Cardiac septum (tissue), 1 donor: Measurements from ENCODE around the gene OR10V1. TPM values are rescaled to one million over a fixed set of nuclear protein-coding genes. Genes with fewer than 3 reads are reported as not detected.
"Not testable (repeated sequence)": the region's sequence is repeated elsewhere in the genome, so short reads cannot be mapped to it uniquely, and the experiment has no call there.

Experiments used
- DNase-seq: peaks from one replicate; pipeline ENCODE4 v3.0.0-alpha.2; 2020; ENCODE audit warnings: low spot score
- intact Hi-C: fragments of 100-400 bp; cut with DNase I; formaldehyde crosslinking; loops from one replicate; pipeline ENCODE4 v1.14.0; 2022
- total RNA-seq: library from RNA; stranded (reverse); fragmentation: NEBNext Ultra II Directional; extraction: Animal tissue kit (Norgen Biotek cat#: 25700); gene quantifications from one replicate; pipeline ENCODE4 v1.2.1, GENCODE V29; 2021
- donor health status: DM: no; HTN: no; CAD: no.

The OR10V1 gene
- total RNA-seq, 1 donor from 2014 or later = not detected

DNA sequence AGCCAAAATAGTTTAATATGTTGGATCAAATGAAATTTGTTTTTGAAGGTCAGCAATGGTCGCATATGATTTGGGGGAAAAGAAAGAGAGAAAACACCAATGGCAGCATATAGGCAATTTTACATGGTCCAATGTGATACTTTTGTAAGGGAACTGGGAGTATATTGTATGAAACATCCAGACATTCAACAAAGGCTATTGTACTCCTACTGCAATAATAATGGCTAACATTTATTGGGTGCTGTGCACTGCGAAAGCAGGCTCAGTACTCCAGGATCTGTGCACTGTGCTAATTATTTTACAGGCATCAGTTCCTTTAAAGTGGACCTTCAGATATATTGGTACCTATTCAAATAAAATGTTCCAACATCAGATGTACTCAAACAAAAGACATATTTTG is 5.9 kb upstream of the OR10V1 start:
- intact Hi-C loops = no loop called here
- DNase-seq = no peak

DNA sequence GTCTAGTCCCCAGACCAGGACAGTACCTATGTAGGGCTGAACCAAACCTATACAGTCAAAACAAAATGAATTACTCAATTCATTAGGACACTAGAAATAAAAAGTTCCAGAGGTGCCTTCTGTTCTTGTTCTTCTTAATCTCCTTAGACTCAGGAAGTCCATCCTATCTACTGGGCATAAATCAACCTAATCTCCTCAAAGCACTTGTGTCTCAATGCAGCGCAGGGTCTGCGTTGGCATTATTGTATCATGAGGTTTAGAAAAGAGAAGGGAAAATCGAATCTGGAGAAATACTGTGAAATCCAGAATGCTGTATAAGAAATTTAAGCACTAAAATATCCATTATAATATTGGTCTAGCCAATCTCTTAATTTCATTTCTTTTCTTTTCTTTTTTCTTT is 2.4 kb upstream of the OR10V1 start:
- intact Hi-C loops = no loop called here
- no peak for DNase-seq

DNA sequence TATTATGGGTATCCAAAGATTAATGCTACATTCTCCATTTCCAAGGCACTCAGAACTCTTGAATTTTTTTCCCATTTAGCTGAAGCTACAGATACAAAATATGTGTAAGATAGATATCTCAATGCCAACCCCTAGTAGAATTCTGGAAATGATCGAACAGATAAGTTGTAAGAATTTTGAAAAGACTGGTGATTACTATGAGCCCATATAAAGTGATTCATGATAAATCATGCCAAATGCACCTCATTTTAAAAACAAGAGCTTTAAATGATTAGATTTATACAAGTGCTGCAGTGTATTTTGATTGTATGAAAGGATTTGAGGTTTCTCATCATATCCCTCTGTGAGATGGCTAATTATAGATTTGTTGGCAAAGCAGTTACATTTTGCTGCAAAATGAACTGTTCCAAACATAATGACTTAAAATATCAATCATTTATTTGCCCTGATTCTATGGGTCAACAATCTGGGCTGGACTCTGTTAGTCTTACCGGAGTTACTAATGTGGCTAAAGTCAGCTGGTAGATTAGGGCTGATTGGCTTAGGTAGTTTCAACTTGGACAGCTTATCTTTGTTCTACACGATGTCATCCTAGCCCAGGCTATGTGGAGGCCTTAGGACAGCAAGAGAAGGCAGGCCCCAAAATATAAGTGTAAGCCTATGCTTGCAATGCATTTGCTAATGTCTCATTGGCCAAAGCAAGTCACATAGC is 3.4 kb downstream of the OR10V1 start:
- DNase-seq = no peak
- intact Hi-C loops = no loop called here

GRCh38 chr11:59708537-59708936 is 5.1 kb downstream of the OR10V1 start:
- intact Hi-C loops = no loop called here
- DNase-seq = no peak

DNA sequence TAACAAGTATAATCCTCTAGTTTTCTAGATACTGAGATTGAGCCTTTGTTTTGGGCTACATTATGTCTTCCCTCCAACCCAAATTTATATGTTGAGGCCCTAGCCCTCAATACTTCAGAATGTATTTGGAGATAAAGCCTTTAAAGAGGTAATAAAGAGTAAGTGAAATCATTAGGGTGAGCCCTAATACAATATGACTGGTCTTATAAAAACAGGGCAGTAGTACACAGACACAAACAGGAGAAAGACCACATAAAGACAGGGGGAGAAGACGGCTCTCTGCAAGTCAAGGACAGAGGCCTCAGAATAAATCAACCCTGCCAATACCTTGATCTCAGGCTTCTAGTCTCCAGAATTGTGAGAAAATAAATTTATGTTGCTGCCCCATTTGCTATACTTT is 6.3 kb downstream of the OR10V1 start:
- intact Hi-C loops = no loop called here
- DNase-seq = no peak

DNA sequence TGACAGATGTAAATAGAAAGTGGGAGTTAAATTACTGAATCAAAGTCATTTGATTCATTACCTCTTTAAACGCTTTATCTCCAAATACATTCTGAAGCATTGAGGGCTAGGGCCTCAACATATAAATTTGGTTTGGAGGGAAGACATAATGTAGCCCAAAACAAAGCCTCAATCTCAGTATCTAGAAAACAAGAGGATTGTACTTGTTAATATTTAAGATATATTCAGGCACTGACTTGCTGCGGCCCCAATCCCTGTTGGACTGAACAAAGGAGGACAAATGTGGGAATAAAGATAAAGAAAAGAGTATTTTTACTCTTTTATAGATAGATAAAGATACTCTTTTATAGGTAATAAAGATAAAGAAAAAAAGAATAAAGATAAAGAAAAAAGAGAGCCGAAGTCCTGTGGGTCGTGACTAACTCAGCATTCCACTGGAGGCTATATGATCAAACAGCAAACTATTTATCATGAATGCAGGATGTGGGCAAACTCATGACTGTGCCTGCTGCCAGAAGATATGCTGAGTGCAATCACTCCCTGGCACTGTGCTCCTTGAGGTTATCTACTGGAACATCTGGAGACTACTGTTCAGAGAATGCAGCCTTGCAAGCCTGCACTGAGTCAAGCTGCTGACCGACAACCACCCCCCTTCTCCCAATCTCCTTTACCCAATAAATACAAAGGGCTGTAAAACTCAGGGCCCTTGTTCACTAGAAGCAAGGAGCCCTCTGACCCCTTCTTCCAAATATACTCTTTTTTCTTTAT is 6.9 kb downstream of the OR10V1 start:
- intact Hi-C loops = no loop called here
- DNase-seq = no peak

GRCh38 chr11:59705294-59705693 is 8.4 kb downstream of the OR10V1 start:
- intact Hi-C loops = no loop called here
- DNase-seq = no peak

DNA sequence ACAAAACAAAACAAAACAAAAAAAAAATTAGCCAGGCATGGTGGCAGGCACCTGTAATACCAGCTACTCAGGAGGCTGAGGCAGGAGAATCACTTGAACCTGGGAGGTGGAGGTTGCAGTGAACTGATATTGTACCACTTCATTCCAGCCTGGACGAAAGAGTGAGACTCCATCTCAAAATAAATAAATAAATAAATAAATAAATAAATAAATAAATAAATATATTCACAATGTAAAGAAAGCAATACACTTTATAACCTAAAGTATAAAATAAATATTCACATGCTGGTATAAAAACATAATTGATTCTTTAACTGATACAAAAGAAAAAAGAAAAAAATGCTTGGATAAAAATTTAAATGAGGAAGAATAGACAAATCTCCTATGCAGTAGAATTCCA is 10.1 kb downstream of the OR10V1 start:
- intact Hi-C loops = not testable (repeated sequence)

GRCh38 chr11:59700157-59700556 is 13.5 kb downstream of the OR10V1 start:
- intact Hi-C loops, DNase-seq: not testable (repeated sequence)

More for the DNA sequence above, 10.1 kb downstream of the OR10V1 start:
- DNase-seq = not testable (repeated sequence)

DNA sequence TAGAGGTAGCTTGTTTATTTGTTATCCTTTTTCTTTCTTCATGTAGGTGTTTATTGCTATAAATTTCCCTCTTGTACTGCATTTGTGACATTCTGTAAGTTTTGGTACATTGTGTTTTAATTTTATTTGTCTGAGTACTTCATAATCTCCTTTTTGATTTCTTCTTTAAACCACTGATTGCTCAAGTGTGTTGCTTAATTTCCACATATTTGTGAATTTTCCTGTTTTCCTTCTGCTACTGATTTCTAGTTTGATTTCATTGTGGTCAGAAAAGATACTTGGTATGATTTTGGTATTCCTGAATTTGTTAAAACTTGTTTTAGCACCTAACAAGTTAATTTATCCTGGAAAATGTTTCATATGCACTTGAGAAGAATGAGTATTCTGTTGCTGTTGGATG is 15.1 kb downstream of the OR10V1 start:
- intact Hi-C loops = no loop called here
- DNase-seq = no peak

GRCh38 chr11:59692915-59693314 is 20.7 kb downstream of the OR10V1 start:
- intact Hi-C loops = no loop called here
- DNase-seq = no peak

DNA sequence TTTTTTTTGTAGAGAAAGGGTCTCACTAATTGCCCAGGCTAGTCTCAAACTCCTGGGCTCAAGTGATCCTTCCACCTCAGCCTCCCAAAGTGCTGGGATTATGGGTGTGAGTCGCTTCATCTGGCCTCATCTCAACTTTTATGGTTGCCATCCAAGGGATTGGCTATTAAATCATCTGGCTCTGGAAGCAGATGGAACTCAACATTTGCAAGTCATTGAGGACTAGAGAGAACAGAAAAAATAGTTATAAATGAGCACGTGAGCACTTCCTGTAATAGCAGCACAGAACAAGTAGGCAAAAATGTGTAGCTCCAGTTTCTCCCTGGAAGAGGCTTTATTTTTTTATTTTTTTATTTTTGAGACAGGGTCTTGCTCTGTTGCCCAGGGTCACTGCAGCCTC is 22.5 kb downstream of the OR10V1 start:
- intact Hi-C loops = no loop called here
- no peak for DNase-seq

DNA sequence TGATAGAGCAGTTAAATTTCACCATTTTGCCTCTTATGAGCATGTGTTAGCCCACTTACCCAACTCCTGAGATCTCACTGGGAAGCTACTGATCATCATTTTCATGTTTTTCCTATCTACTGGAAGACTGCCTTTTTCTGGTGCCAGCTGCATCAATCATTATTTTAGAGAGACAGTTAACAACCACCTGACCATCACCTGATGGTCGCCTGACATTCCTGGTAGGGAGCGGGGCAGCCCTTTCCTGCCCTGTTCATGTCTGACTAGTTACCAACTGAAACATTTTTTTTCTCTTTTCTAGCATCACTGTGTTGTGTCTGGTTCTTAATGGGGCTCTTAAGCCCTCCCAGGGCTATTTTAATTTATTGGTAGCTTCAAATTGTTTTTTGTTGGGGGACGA is 24.6 kb downstream of the OR10V1 start:
- DNase-seq = no peak
- intact Hi-C loops = no loop called here

- DNase-seq, intact Hi-C loops: not testable (repeated sequence)
Observed at GRCh38 chr11:59681260-59681725, 32.4 kb downstream of the OR10V1 start.

- DNase-seq = no peak
- intact Hi-C loops = loop anchor here (1.0 kb wide), 1 partner anchor 143 kb away; no protein-coding TSS in a partner anchor
Observed at GRCh38 chr11:59680287-59681154, 33.1 kb downstream of the OR10V1 start.

- intact Hi-C loops = no loop called here
- no peak for DNase-seq
Observed at GRCh38 chr11:59679347-59679746, 34.3 kb downstream of the OR10V1 start.

GRCh38 chr11:59678813-59679165 is 34.9 kb downstream of the OR10V1 start:
- no peak for DNase-seq
- intact Hi-C loops = no loop called here

DNA sequence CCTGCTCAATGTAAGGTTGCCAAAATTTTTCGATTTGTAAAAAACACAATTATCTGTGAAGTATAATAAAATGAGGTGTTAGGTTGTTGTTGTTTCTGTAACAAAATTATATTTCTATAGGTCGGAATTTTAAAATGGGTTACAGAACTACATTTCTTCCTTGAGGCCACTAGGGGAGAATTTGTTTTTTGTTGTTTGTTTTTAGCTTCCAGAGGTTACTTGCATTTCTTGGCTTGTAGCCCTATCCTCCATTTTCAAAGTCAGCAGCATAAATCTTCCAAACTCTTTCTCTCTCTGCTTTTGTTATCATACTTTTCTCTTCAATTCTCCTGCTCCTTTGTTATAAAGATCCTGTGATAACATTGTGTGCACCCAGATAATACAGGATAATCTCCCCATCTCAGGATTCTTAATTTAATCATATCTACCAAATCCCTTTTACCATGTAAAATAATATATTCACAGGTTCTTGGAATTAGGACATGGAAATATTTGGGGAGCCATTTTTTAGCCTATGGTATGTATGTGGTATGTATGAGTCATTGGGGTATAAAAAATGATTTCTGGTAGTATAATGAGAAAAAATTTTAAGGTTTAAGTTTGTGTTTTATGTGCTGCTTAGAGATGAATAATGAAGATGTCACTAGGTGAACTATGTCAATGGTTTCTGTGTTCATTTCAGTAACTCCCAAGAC is 35.4 kb downstream of the OR10V1 start:
- intact Hi-C loops = no loop called here
- DNase-seq = no peak

DNA sequence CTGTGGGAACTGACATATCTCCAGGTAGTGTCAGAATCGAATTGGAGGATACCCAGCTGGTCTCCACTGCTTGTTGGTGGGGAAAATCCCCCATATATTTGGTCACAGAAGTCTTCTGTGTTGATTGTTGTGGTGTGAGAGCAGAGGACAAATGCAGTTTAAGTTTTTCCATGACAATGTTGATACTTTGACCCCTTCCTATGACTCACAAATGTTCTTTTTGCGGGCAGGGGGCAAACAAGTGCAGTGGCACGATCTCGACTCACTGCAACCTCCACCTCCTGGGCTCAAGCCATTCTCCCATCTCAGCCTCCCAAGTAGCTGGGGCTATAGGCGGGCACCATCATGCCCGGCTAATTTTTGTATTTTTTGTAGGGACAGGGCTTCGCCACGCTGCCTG is 37.4 kb downstream of the OR10V1 start:
- intact Hi-C loops = no loop called here
- no peak for DNase-seq

GRCh38 chr11:59674291-59674690 is 39.4 kb downstream of the OR10V1 start:
- intact Hi-C loops = no loop called here
- no peak for DNase-seq
